CD1c-positive myeloid dendritic cell (primary cell): ENCODE measurements around the gene HTRA2.

Experiments used
- DNase-seq: peaks from one replicate; pipeline ENCODE4 v3.0.0-alpha.2; 2016; ENCODE audit errors: extremely low spot score

HTRA2 gene

DNA sequence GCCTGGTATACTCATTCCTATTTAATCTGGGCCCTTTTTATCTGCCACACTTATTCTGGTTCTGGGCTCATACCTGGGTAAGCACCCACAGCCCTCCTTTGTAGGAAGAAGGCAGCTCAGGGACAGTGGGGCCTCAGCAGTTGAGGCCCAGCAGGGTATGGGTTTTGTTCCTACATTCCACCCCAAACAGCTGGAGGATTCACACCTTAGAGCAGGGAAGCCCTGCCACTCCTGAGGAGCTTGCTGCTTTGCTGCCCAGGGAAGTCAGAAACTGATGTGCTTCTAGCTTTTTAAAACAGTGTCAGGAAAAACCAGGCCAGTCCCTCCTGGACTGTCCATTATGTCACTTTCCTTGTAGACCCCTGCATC, 29.2 kb upstream of the HTRA2 start:
- no peak for DNase-seq

DNA sequence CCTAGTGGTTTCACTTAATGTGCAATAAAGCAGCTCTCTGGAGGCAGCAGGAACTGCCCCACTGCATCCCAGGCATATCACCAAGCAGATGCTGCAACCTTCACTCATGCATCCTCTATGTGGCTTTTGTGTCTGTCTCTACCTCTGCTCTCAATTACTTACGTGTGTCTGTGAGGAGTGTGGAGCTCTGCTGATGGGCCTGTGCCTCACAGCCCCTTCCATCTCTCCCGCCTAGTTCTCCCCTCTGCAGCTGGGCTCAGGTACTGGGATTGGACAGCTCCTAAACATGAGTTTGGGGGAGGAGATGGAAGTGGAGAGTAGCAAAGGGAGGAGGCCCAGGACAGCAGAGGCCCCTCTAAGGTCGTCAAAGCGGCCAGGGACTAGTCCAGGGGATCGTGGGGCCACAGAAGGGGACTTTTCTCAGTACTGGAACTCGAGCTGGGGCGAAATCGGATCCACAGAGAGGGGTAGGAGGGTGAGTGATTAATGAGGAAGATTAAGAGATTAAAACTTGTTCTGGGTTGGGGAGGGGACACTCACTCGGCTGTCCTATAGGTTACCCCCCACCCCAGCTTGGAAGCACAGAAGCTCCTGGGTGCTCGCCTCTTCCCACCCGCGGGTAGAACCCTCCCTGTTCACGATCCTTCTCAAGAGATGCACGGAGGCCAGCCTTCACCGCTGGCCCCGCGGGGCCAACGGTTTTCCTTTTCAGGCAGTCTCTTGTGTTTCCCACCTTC, 28.2 kb upstream of the HTRA2 start:
- DNase-seq = no peak

- DNase-seq = no peak
Observed at GRCh38 chr2:74502147-74502719, 27.5 kb upstream of the HTRA2 start.

DNA sequence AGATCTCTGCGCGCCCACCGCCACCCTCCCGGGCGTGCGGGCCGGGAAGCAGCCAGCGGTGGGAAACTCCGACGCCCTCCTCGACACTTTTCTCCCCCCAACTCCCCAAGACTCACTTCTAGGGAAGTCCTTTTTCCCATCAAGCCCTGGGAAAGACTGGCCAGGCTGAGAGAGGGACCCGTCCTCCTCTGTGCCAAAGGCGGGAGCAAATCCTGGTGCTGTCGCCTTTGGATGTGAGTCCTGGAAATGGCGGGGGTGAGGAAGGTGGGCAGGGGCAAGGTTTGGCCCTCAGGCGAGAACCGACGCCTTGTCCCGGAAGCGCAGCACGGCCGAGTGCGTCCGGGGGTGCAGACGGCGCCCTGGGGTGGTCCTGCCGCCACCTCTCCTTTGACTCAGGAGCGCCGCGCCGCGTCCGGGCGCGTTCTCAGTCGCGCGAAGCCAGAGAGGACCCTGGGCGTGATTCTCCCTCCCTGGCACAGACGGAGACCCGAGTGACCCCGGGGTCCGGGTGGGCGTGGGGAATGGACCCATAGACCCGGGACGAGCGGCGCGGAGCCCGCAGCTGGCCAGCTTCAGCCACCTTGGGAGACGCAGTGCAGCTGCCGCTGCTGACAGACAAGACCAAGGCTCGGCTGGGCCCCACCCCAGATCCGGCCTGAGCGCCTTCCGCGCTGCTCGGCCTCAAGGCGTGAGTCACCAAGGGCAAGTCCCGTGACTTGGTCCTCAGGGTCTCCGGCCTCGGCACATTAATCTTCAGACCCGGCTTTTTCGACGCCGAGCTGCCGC, 26.8 kb upstream of the HTRA2 start:
- peak; percentile 71 for DNase-seq

- DNase-seq = no peak
Observed at GRCh38 chr2:74503506-74504475, 25.9 kb upstream of the HTRA2 start.

DNA sequence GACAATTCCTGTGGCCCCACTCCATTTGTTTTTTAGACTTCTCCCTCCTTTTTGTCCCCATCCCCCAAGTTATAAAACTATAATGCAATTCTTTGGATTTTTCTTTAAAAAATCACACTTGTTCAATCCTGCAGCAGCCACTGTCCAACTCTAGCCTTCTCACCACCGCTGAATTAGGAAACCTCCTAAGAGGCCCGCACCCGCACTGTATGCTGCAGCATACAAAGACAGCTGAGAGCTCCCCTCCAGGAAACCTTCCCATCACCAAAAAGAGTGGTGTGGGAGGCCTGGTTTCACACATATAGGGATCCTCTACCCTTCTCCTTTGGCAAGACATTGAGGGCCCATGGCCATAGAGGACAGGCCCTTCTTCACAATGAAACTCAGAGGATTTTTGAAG, 25.1 kb upstream of the HTRA2 start:
- DNase-seq = no peak

GRCh38 chr2:74505448-74506246, 24.1 kb upstream of the HTRA2 start:
- no peak for DNase-seq

DNA sequence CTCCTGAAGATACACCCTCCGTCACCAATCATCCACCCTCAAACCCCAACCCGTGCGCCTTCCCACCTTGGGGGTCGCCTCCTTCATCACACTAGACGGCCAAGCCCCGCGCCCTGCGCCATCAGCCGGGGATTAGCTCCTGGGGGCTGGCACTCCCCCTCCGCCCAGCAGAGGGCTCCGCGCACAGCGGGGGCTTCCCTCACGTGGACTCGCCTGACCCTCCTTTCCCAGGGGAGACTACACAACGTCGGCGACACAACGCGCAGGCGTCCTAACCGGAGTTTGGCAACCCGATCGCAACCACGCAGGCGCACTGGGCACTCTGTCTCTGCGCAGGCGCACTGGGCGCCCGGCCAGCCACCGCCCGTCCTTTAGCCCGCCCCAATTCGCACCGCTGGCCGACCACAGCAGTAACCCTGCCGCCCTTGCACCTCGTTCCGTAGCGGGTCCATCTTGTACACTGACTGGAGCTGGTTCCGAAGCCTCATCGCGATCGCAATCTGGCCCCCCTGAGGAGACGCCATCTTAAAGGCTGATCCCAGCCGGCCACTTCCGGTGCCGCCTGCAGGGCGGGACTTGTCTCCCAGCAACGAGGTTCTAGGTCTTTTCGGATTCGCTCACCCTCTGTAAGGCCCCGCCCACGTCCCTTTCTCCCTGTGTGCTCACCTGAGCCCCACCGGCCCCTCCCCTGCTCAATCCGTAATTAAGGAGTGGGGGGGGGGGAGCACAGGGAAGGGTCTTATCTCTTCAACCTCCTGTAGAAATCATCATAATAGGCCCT, 22.4 kb upstream of the HTRA2 start, which contains the start of gene PCGF1:
Gene PCGF1 (minus strand): TSS at position 551 of the 781 bp plus-strand sequence. CDS start 27 bp downstream, at position 524.
- peak; percentile 98 for DNase-seq

- DNase-seq = no peak
Observed at GRCh38 chr2:74507926-74508520, 21.7 kb upstream of the HTRA2 start.

GRCh38 chr2:74510272-74510671, 19.5 kb upstream of the HTRA2 start:
- DNase-seq = no peak

- no peak for DNase-seq
Observed at GRCh38 chr2:74511104-74511989, 18.4 kb upstream of the HTRA2 start.

- DNase-seq = no peak
Observed at GRCh38 chr2:74512744-74513604, 16.8 kb upstream of the HTRA2 start.

- DNase-seq = no peak
Observed at GRCh38 chr2:74513605-74514367, 15.9 kb upstream of the HTRA2 start.

GRCh38 chr2:74514368-74515270, 15.1 kb upstream of the HTRA2 start, which contains the start of gene TLX2:
Gene TLX2, plus strand, starts transcription at chr2:74514450. Its CDS starts 357 bp downstream, at chr2:74514807.
- no peak for DNase-seq

DNA sequence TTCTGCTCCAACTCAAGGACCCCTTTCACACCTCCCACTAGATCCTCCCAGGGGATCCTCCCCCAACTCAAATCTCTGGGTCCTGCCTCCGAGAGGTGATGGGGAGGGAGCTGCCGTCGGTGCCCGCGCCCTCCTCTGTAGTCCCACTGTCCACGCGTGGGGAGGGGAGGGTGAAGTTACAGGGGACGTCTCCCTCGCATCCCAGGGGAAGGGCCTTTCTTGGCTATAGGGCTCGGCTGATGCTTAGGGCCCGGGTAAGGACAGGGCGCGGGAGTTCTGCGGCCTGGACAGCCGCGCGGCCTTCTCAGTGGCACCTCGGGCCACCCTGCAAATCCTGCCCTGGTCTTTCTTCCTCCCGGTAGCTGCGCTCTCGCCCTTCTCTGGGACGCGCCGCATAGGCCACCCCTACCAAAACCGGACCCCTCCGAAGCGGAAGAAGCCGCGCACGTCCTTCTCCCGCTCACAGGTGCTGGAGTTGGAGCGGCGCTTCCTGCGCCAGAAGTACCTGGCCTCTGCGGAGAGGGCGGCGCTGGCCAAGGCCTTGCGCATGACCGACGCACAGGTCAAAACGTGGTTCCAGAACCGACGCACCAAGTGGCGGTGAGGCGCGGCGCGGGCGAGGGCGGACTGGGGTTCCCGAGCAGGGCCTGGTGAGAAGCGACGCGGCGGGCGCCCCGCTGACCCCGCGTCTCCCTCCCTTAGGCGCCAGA, 14.3 kb upstream of the HTRA2 start:
- no peak for DNase-seq
